Panc1 (cell line): ENCODE data around the gene NDUFAF8. TPM values are rescaled to one million over a fixed set of nuclear protein-coding genes. Genes with fewer than 3 reads are reported as not detected.
A peak's percentile ranks its signal among the peaks of the same experiment; 100 is the strongest.

Experiments
- ATAC-seq: fragments of 200-7000 bp; cut with Tn5 transposase; 2 replicates; pipeline ENCODE4 v1.9.1; 2020; ENCODE audit warnings: mild to moderate bottlenecking, moderate library complexity
- Bru-seq: library from RNA; stranded (reverse); fragments of 400-500 nt; gene quantifications from one replicate; lab custom pipeline; 2021; lab: Mats Ljungman, UMichigan
- BruChase-seq, 2 experiments: library from RNA; stranded (reverse); fragments of 400-500 nt; gene quantifications; one replicate each; lab custom pipeline; 2021; lab: Mats Ljungman, UMichigan
- BruUV-seq: library from RNA; stranded (reverse); fragments of 400-500 nt; replicated peaks from 2 replicates; lab custom pipeline; 2021; lab: Mats Ljungman, UMichigan
- CTCF ChIA-PET: fragments of 300-600 bp; sonication (Branson Sonifier 250); formaldehyde crosslinking; loops from one replicate; lab custom pipeline; 2022; ENCODE audit warnings: antibody characterized with exemption; lab: Charles Lee
- POLR2A ChIA-PET: fragments of 300-600 bp; sonication (Branson Sonifier 250); formaldehyde crosslinking; loops from one replicate; lab custom pipeline; 2022; ENCODE audit warnings: antibody characterized with exemption; lab: Charles Lee
- DNase-seq: peaks from one replicate; pipeline ENCODE4 v3.0.0-alpha.2; 2010; ENCODE audit warnings: low read depth, low spot score
- H3K27ac ChIP-seq: 2 replicates; pipeline ENCODE4 v1.5.1; 2011; ENCODE audit warnings: mild to moderate bottlenecking, low read length, inconsistent platforms
- H3K27me3 ChIP-seq: fragments of 200-500 bp; sonication (Bioruptor generic); 2 replicates; pipeline ENCODE4 v1.6.0; 2014; ENCODE audit warnings: low read length, inconsistent platforms; ENCODE audit not compliant: control insufficient read depth, insufficient read depth
- H3K36me3 ChIP-seq: fragments of 200-500 bp; sonication (Bioruptor generic); 2 replicates; pipeline ENCODE4 v1.5.1; 2014; ENCODE audit warnings: inconsistent platforms, mild to moderate bottlenecking, low read length, moderate library complexity; ENCODE audit not compliant: control insufficient read depth, insufficient read depth
- H3K4me1 ChIP-seq: 2 replicates; pipeline ENCODE4 v1.5.1; 2011; ENCODE audit warnings: inconsistent platforms, mild to moderate bottlenecking, low read length, moderate library complexity; ENCODE audit not compliant: control insufficient read depth, insufficient read depth
- H3K4me3 ChIP-seq, 2 experiments: 2 replicates each; pipeline ENCODE4 v1.5.1; 2011 to 2012; ENCODE audit warnings: low read depth in 2 of 2, low read length in 2 of 2, mild to moderate bottlenecking in 2 of 2, inconsistent platforms in 1 of 2, moderate library complexity in 1 of 2
- H3K9me3 ChIP-seq: fragments of 200-500 bp; sonication (Bioruptor generic); 2 replicates; pipeline ENCODE4 v1.5.1; 2014; ENCODE audit warnings: low read depth, mild to moderate bottlenecking, inconsistent platforms, low read length, moderate library complexity; ENCODE audit not compliant: control insufficient read depth, insufficient read depth
- CTCF ChIP-seq: fragments of 450-650 bp; IDR thresholded peaks from 2 replicates; pipeline ENCODE4 v1.5.1; 2017; ENCODE audit warnings: mild to moderate bottlenecking
- POLR2AphosphoS5 ChIP-seq: IDR thresholded peaks from 2 replicates; pipeline ENCODE4 v1.6.1; 2012; ENCODE audit warnings: mild to moderate bottlenecking, low read depth, low read length, moderate library complexity
- REST ChIP-seq, 2 experiments: IDR thresholded peaks; 2 replicates each; pipeline ENCODE4 v1.6.1; 2011 to 2012; ENCODE audit warnings: low read depth in 2 of 2, control low read depth in 1 of 2, low read length in 1 of 2, mild to moderate bottlenecking in 1 of 2, moderate library complexity in 1 of 2; ENCODE audit not compliant: insufficient read depth in 1 of 2
- SIN3A ChIP-seq: IDR thresholded peaks from 2 replicates; pipeline ENCODE4 v1.6.1; 2012; ENCODE audit warnings: low read depth, mild to moderate bottlenecking, low read length, moderate library complexity, borderline replicate concordance; ENCODE audit not compliant: insufficient read depth
- TCF7L2 ChIP-seq: IDR thresholded peaks from 2 replicates; pipeline ENCODE4 v1.6.1; 2011; ENCODE audit warnings: mild to moderate bottlenecking, low read depth, low read length, inconsistent platforms
- in situ Hi-C: cut with HindIII; loops from 2 replicates; pipeline ENCODE4 v1.10.0; 2016; ENCODE audit warnings: low sequenced_read_pairs, low pct_unique_long_range_greater_than_20kb
- intact Hi-C: fragments of 100-400 bp; cut with micrococcal nuclease; formaldehyde crosslinking; loops from one replicate; pipeline ENCODE4 v1.10.0; 2022; ENCODE audit not compliant: unreplicated experiment
- long read RNA-seq: library from polyadenylated mRNA; unstranded; transcript quantifications from one replicate; pipeline ENCODE4 v2.0.0, GENCODE V29; 2021; ENCODE audit not compliant: unreplicated experiment
- polyA plus RNA-seq: library from polyadenylated mRNA; unstranded; fragments of >200 nt; gene quantifications from one replicate; pipeline ENCODE4 v1.2.1, GENCODE V29; 2012; ENCODE audit warnings: missing spikeins; ENCODE audit not compliant: insufficient read length
- total RNA-seq: library from RNA; stranded (reverse); gene quantifications from one replicate; pipeline ENCODE4 v1.2.1, GENCODE V29; 2021; ENCODE audit not compliant: unreplicated experiment

The NDUFAF8 gene
- total RNA-seq (75.8 TPM), Bru-seq, nascent RNA (percentile 89 among the genes with signal in this experiment), BruChase-seq, experiment 1, labeled RNA remaining after a 2-hour chase (percentile 89 among the genes with signal in this experiment), BruChase-seq, experiment 2, labeled RNA remaining after a 6-hour chase (percentile 90 among the genes with signal in this experiment)
- polyA plus RNA-seq = 144 TPM
- long read RNA-seq, transcript NDUFAF8-201 (3 exons, 615 nt) = major isoform, 46 of 65 reads
- long read RNA-seq, partial matches to known transcripts = 16 of 65 reads
- long read RNA-seq, other reads (novel, unspliced or antisense) = 2 of 65 reads

GRCh38 chr17:81238815-81239713 lies at the start of gene NDUFAF8, which contains the start of gene TEPSIN:
NDUFAF8 (plus strand) TSS chr17:81239318; CDS start chr17:81239364, 46 bp downstream.
TEPSIN (minus strand) TSS chr17:81239055; CDS start chr17:81239033, 22 bp downstream.
- BruUV-seq = no TSS peak
- ChIA-PET POLR2A (interaction anchor here (0.7 to 1.5 kb wide), 4 partner anchors 16 to 259 kb away, joined by 4 to 11 read pairs (median 8); partner anchors contain the start of gene CEP131), CTCF (interaction anchor here (0.6 to 1.3 kb wide), 5 partner anchors 9 to 250 kb away, joined by 3 to 4 read pairs (median 3); no protein-coding TSS in a partner anchor)
- peak within 1 kb of the TSS; percentile 76 to 99 for H3K4me3 ChIP-seq
- DNase-seq (peak; percentile 96), ATAC-seq (peak; percentile 94)
- TF ChIP-seq SIN3A (peak; percentile 85; the same call in 1 of the 2 replicates), REST (IDR thresholded peaks at IDR 0.05; ENCODE audit: insufficient read depth in 1 of 2, low read depth in 2 of 2, low read length in 1 of 2) (no peak), POLR2AphosphoS5 (peak; percentile 74), TCF7L2 (no peak)
- no peaks in the 10 kb centered on the region for H3K9me3 ChIP-seq
- intact Hi-C loops = no loop called here
- peak within 1 kb of the TSS; percentile 93 for H3K27ac ChIP-seq
- H3K27me3 ChIP-seq = no peaks in the 10 kb centered on the region
- in situ Hi-C loops = no loop called here
- peaks cover 11% of the 10 kb centered on the region; the same call in 1 of the 2 replicates for H3K36me3 ChIP-seq
- H3K4me1 ChIP-seq = peaks cover 40% of the 10 kb centered on the region

- Histone ChIP-seq H3K9me3 (no peaks in the 10 kb centered on the region), H3K4me1 (no peaks in the 10 kb centered on the region), H3K27ac (no peak overlapping the region), H3K27me3 (no peaks in the 10 kb centered on the region), H3K4me3 (no peak overlapping the region), H3K36me3 (no peaks in the 10 kb centered on the region)
- peak; percentile 74 for ATAC-seq
- BruUV-seq = no TSS peak
- intact Hi-C loops = no loop called here
- ChIA-PET CTCF (no interaction called here), POLR2A (interaction anchor here (0.7 kb wide), 1 partner anchor 42 kb away, joined by 4 read pairs; no protein-coding TSS in a partner anchor)
- in situ Hi-C loops = no loop called here
- no peak for DNase-seq
- TF ChIP-seq REST (IDR thresholded peaks at IDR 0.05; ENCODE audit: insufficient read depth in 1 of 2, low read depth in 2 of 2, low read length in 1 of 2) = peak in 1 of 2 experiments; percentile 32; a peak in 1 of 4 replicates
- TF ChIP-seq SIN3A = no peak
- TF ChIP-seq CTCF = no peak
- no peak for TF ChIP-seq POLR2AphosphoS5
These were observed 49.2 kb upstream of the NDUFAF8 start for GRCh38 chr17:81189670-81190530.
